H1 (cell line): ENCODE data around the gene RNF125. TPM values are rescaled to one million over a fixed set of nuclear protein-coding genes. Genes with fewer than 3 reads are reported as not detected.

Experiments
- ASH2L ChIP-seq: fragments of 200-600, 300-600 bp; sonication (generic); IDR thresholded peaks from one replicate; pipeline ENCODE4 v1.7.1; 2017; ENCODE audit warnings: low read length
- HDAC2 ChIP-seq, 2 experiments: fragments of 300-600 bp in 1 of 2; sonication (generic) in 1 of 2; IDR thresholded peaks; 2 replicates each; pipeline ENCODE4 v1.6.1; 2011 to 2012; ENCODE audit warnings: low read depth in 2 of 2, low read length in 2 of 2, mild to moderate bottlenecking in 2 of 2, moderate library complexity in 2 of 2, borderline replicate concordance in 1 of 2, inconsistent platforms in 1 of 2
- KDM1A ChIP-seq: fragments of 200-600, 300-600 bp; sonication (generic); IDR thresholded peaks from 2 replicates; pipeline ENCODE4 v1.7.1; 2016; ENCODE audit warnings: mild to moderate bottlenecking, low read length, borderline replicate concordance
- NANOG ChIP-seq: IDR thresholded peaks from 2 replicates; pipeline ENCODE4 v1.6.1; 2011; ENCODE audit warnings: low read length, low read depth, mild to moderate bottlenecking, inconsistent platforms; ENCODE audit not compliant: insufficient read depth, poor library complexity, severe bottlenecking
- RBBP5 ChIP-seq: IDR thresholded peaks from 2 replicates; pipeline ENCODE4 v1.7.1; 2012; ENCODE audit warnings: low read depth, mild to moderate bottlenecking, inconsistent platforms, low read length, moderate library complexity, borderline replicate concordance
- RFX5 ChIP-seq: IDR thresholded peaks from 2 replicates; pipeline ENCODE4 v1.6.1; 2011; ENCODE audit warnings: low read depth, low read length, improper control_type of control experiment, borderline replicate concordance
- SIN3A ChIP-seq, 2 experiments: IDR thresholded peaks in 1 of 2; conservative IDR thresholded peaks in 1 of 2; 2 replicates each; pipeline ENCODE4 v1.6.1; 2011 to 2012; ENCODE audit warnings: low read length in 2 of 2, improper control_type of control experiment in 1 of 2, low read depth in 1 of 2, mild to moderate bottlenecking in 1 of 2
- SIX5 ChIP-seq: IDR thresholded peaks from 2 replicates; pipeline ENCODE4 v1.6.1; 2011; ENCODE audit warnings: mild to moderate bottlenecking, low read depth, low read length
- SRF ChIP-seq: IDR thresholded peaks from 2 replicates; pipeline ENCODE4 v1.6.1; 2011; ENCODE audit warnings: mild to moderate bottlenecking, low read depth, low read length, moderate library complexity
- polyA plus RNA-seq, 7 experiments: library from polyadenylated mRNA; depleted of rRNA in 3 of 7; stranded (reverse) in 5 of 7; unstranded in 2 of 7; fragments of >200 nt in 5 of 7; fragments of 200-250 nt in 2 of 7; gene quantifications; 1 replicate in 5 of 7; 2 replicates in 1 of 7; 4 replicates in 1 of 7; pipeline versions ENCODE4 v1.2.1 to v1.2.3, GENCODE V29; 2011 to 2013; ENCODE audit warnings: missing spikeins in 2 of 7, mixed read lengths in 2 of 7
- total RNA-seq: library from RNA; stranded (reverse); fragmentation: NEBNext Ultra II Directional; extraction: Animal tissue kit (Norgen Biotek cat#: 25700); gene quantifications from 2 replicates; pipeline ENCODE4 v1.2.1, GENCODE V29; 2021

RNF125 gene
- total and polyA plus RNA-seq, 2 of the 8 experiments (the other 6 are each of a cell fraction or from before 2014, with no cell fraction given): 14.3 to 15.2 TPM

DNA sequence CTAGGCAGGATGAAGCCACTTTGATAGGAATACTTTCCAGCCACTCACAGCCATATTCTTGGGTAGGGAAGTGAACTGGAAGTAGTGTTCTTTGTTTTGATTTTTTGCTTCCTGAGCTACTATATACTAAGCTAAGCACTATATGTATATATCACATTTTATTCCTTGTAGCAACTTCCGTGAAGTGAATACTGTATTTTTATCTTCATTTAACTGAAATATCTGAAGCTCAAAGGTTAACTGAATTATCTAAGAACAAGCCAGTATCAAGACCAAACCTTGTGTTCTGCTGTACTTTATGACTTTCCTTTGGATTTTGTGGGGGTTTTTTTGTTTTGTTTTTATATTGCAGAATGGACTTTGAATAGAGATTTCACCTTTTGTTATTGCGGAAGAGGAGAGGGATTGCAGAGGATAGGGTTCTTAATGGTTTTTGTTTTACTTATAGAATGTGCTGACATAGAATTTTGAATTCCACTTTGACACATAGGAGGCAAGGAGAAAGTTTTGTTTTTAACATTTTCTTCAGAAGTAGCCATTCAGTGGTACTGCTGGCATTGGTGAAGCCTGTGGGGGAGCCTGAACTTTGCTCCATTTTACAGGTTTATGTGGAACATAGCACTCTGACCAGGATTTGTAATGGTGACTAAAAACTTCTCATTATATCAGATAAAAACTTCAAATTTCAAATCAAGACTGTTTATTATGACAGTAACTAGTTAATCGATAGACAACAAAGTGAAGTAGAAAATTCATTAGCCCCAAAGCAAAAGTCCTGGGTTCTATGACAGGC is 48.9 kb downstream of the RNF125 start (continued):
- TF ChIP-seq NANOG: no peak
- TF ChIP-seq HDAC2 (IDR thresholded peaks at IDR 0.05; ENCODE audit: borderline replicate concordance in 1 of 2, low read depth in 2 of 2, low read length in 2 of 2): no peak
- no peak for TF ChIP-seq RFX5
- no peak for TF ChIP-seq SIN3A (conservative IDR thresholded peaks at IDR 0.05 in 1 of 2, IDR thresholded peaks at IDR 0.05 in 1 of 2; ENCODE audit: low read depth in 1 of 2, low read length in 2 of 2)
- TF ChIP-seq ASH2L: no peak
- no peak for TF ChIP-seq SRF
- TF ChIP-seq RBBP5: no peak
- TF ChIP-seq KDM1A: no peak
- no peak for TF ChIP-seq SIX5
- TF ChIP-seq, all 59 proteins: peak for 0
